Measurements from ENCODE around the gene IL7R.

GRCh38 chr5:35879649-35880048, 23.0 kb downstream of the IL7R start:
- TF ChIP-seq CTCF (conservative IDR thresholded peaks at IDR 0.05), result no peak
- TF ChIP-seq EZH2 (IDR thresholded peaks at IDR 0.05; ENCODE audit: low read depth), result no peak

All from PC-9 (cell line).